ENCODE data around the gene WDR27.

GRCh38 chr6:169543704-169544103 is 158.1 kb downstream of the WDR27 start:
- no peak for TF ChIP-seq GATA2 (IDR thresholded peaks at IDR 0.05; ENCODE audit: low read depth, low read length)
- no peak for TF ChIP-seq GATA3 (IDR thresholded peaks at IDR 0.05; ENCODE audit: low read depth, low read length)
